GM12864 (cell line): ENCODE measurements around the gene ACP1.

Experiments used
- DNase-seq: peaks from one replicate; pipeline ENCODE4 v3.0.0-alpha.2; 2011; ENCODE audit warnings: low read depth
- H3K4me3 ChIP-seq: 2 replicates; pipeline ENCODE4 v1.5.1; 2011; ENCODE audit warnings: mild to moderate bottlenecking, low read depth, low read length, control low read depth
- TF ChIP-seq, protein P1 (sequence below): IDR thresholded peaks from 2 replicates; pipeline ENCODE4 v1.5.1; 2011; ENCODE audit warnings: low read depth, mild to moderate bottlenecking, moderate library complexity, low read length, control low read depth, inconsistent platforms; ENCODE audit errors: missing control alignments

The ACP1 gene

DNA sequence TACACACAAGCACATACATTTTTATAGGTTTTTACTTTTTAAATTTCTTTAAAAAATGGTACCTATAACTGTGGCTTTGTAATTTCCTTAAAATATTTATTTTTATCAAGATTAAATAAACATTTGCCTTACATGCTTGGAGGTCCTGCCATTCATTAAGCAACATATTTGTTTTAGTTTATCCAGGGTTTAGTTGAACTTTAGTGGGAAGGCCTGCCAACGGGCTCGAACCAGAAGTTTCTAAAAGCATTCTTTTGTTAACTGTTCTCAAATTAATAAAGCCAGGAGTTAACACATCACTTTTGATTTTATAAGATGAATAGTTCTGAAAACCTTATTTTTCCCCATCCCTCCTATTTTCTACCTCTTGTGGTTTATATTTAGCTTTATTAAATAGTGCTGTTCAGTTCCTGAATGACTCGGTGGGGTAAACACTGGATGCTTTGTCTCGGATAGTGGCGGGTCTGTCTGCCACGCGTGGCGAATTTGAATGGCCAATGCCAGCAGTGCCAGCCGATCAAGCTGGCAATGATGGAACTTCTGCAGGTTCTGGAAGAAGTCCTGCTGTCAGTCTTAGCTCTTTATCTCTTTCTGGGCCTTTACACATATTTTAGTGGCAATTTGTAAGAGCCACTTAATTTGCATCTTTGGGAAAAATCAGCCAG is 33.1 kb upstream of the ACP1 start:
- no peak for DNase-seq
- H3K4me3 ChIP-seq = no peak overlapping the region
- TF ChIP-seq, protein P1, sequence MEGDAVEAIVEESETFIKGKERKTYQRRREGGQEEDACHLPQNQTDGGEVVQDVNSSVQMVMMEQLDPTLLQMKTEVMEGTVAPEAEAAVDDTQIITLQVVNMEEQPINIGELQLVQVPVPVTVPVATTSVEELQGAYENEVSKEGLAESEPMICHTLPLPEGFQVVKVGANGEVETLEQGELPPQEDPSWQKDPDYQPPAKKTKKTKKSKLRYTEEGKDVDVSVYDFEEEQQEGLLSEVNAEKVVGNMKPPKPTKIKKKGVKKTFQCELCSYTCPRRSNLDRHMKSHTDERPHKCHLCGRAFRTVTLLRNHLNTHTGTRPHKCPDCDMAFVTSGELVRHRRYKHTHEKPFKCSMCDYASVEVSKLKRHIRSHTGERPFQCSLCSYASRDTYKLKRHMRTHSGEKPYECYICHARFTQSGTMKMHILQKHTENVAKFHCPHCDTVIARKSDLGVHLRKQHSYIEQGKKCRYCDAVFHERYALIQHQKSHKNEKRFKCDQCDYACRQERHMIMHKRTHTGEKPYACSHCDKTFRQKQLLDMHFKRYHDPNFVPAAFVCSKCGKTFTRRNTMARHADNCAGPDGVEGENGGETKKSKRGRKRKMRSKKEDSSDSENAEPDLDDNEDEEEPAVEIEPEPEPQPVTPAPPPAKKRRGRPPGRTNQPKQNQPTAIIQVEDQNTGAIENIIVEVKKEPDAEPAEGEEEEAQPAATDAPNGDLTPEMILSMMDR = no peak

DNA sequence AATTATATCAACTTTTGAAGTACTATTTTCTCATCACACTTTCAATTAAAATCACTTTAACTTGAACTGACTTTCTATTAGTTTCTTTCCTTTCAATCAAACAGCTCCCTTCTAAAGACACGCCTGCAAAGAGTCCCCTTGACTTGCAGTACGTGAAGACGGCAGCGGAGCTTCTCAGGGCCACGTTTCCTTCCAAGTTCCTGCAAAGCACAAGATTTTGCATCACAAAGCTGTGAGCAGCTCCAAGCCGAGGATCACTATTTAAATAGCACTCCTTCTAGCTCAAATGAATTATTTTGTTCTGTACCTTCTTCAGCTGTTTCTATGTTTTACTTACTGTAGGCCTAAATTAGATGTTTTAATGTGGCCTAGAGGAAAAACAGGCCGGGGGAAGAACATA is 31.7 kb upstream of the ACP1 start:
- TF ChIP-seq, protein P1 = no peak
- DNase-seq = no peak
- H3K4me3 ChIP-seq = no peak overlapping the region

DNA sequence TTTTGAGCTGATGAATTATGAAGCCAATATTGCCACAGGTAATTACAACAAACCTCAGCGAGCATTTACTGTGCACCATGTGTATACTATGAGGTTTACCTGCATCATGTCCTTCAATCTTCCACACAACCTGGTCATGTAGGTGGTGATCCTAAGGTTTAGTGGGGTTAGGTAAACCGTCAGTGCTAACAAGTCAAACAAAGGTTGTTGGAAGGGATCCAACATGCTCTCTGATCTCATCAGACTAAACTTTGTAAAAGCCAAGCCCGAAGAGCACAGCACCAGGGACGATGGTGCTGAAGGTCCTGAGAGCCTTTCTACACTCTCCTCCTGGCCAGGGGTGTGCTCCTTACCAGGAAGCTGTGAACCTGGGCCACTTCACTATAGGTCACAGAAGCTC is 30.3 kb upstream of the ACP1 start:
- DNase-seq = no peak
- TF ChIP-seq, protein P1 = no peak

GRCh38 chr2:236993-237539 is 27.7 kb upstream of the ACP1 start:
- TF ChIP-seq, protein P1 = no peak
- no peak for DNase-seq
- H3K4me3 ChIP-seq = no peak overlapping the region

More for the DNA sequence above, 30.3 kb upstream of the ACP1 start:
- H3K4me3 ChIP-seq = no peak overlapping the region

DNA sequence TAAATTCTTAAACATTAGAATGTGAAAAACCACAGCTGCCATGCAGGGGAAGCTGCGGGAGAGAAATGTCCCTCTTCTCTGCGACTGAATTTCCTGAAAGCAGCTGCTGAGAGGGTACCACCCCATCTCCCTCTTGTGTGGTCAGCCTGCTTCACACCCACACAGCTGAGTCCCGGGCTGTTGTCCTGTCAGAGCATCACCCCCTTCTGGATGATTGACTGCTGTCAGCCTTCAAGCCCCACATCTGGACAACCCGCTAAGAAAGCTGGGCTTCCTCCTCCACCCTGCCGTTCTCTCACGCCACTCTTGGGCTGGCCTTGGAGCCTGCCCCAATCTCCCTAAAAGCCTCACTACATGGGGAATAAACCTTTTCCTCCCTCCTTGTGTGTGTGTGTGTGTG is 26.9 kb upstream of the ACP1 start:
- no peak for DNase-seq
- TF ChIP-seq, protein P1 = no peak
- no peak overlapping the region for H3K4me3 ChIP-seq

- TF ChIP-seq, protein P1 = no peak
- DNase-seq = no peak
- no peak overlapping the region for H3K4me3 ChIP-seq
Measured at GRCh38 chr2:238431-238830, 26.3 kb upstream of the ACP1 start.

- DNase-seq = no peak
- TF ChIP-seq, protein P1 = no peak
- no peak overlapping the region for H3K4me3 ChIP-seq
Measured at GRCh38 chr2:238869-239268, 25.9 kb upstream of the ACP1 start.
